ENCODE results near the gene TMEM132C.

The TMEM132C gene

GRCh38 chr12:128467882-128468281, 200.9 kb downstream of the TMEM132C start:
- no peaks in the 10 kb centered on the region for H3K4me1 ChIP-seq (ENCODE audit: insufficient read depth, poor library complexity, severe bottlenecking)
- no peaks in the 10 kb centered on the region for H3K36me3 ChIP-seq (ENCODE audit: low read depth)
- no peak for TF ChIP-seq CTCF (IDR thresholded peaks at IDR 0.05; ENCODE audit: poor library complexity, severe bottlenecking)
- H3K27ac ChIP-seq (ENCODE audit: poor library complexity, severe bottlenecking), result no peak overlapping the region
- no peak overlapping the region for H3K4me3 ChIP-seq (ENCODE audit: severe bottlenecking)
- no peaks in the 10 kb centered on the region for H3K9me3 ChIP-seq (ENCODE audit: severe bottlenecking)
- ATAC-seq (ENCODE audit: low read depth) (no peak), DNase-seq (ENCODE audit: low spot score) (no peak)
- no peaks in the 10 kb centered on the region for H3K27me3 ChIP-seq (ENCODE audit: insufficient read depth, poor library complexity, severe bottlenecking)

- TF ChIP-seq CTCF (IDR thresholded peaks at IDR 0.05; ENCODE audit: poor library complexity, severe bottlenecking), result no peak
Observed at GRCh38 chr12:128468926-128469325, 202.0 kb downstream of the TMEM132C start.

GRCh38 chr12:128471491-128471890, 204.5 kb downstream of the TMEM132C start:
- no peak for ATAC-seq (ENCODE audit: low read depth)
- Histone ChIP-seq H3K36me3 (ENCODE audit: low read depth) (no peaks in the 10 kb centered on the region), H3K4me3 (ENCODE audit: severe bottlenecking) (no peak overlapping the region), H3K9me3 (ENCODE audit: severe bottlenecking) (no peaks in the 10 kb centered on the region), H3K4me1 (ENCODE audit: insufficient read depth, poor library complexity, severe bottlenecking) (no peaks in the 10 kb centered on the region), H3K27ac (ENCODE audit: poor library complexity, severe bottlenecking) (no peak overlapping the region), H3K27me3 (ENCODE audit: insufficient read depth, poor library complexity, severe bottlenecking) (no peaks in the 10 kb centered on the region)
- DNase-seq (ENCODE audit: low spot score), result no peak
- no peak for TF ChIP-seq CTCF (IDR thresholded peaks at IDR 0.05; ENCODE audit: poor library complexity, severe bottlenecking)

More at GRCh38 chr12:128468926-128469325, 202.0 kb downstream of the TMEM132C start:
- ATAC-seq (ENCODE audit: low read depth), result no peak
- no peaks in the 10 kb centered on the region for H3K4me1 ChIP-seq (ENCODE audit: insufficient read depth, poor library complexity, severe bottlenecking)
- H3K9me3 ChIP-seq (ENCODE audit: severe bottlenecking), result no peaks in the 10 kb centered on the region
- no peaks in the 10 kb centered on the region for H3K27me3 ChIP-seq (ENCODE audit: insufficient read depth, poor library complexity, severe bottlenecking)
- H3K4me3 ChIP-seq (ENCODE audit: severe bottlenecking), result no peak overlapping the region
- DNase-seq (ENCODE audit: low spot score), result no peak
- no peak overlapping the region for H3K27ac ChIP-seq (ENCODE audit: poor library complexity, severe bottlenecking)
- no peaks in the 10 kb centered on the region for H3K36me3 ChIP-seq (ENCODE audit: low read depth)

GRCh38 chr12:128474916-128475315, 207.9 kb downstream of the TMEM132C start:
- Histone ChIP-seq H3K27me3 (ENCODE audit: insufficient read depth, poor library complexity, severe bottlenecking) (no peaks in the 10 kb centered on the region), H3K4me1 (ENCODE audit: insufficient read depth, poor library complexity, severe bottlenecking) (no peaks in the 10 kb centered on the region), H3K9me3 (ENCODE audit: severe bottlenecking) (peaks cover 3% of the 10 kb centered on the region), H3K36me3 (ENCODE audit: low read depth) (no peaks in the 10 kb centered on the region), H3K27ac (ENCODE audit: poor library complexity, severe bottlenecking) (no peak overlapping the region), H3K4me3 (ENCODE audit: severe bottlenecking) (no peak overlapping the region)
- ATAC-seq (ENCODE audit: low read depth), result no peak
- no peak for DNase-seq (ENCODE audit: low spot score)
- TF ChIP-seq CTCF (IDR thresholded peaks at IDR 0.05; ENCODE audit: poor library complexity, severe bottlenecking), result no peak

GRCh38 chr12:128476266-128476665, 209.3 kb downstream of the TMEM132C start:
- no peak for TF ChIP-seq CTCF (IDR thresholded peaks at IDR 0.05; ENCODE audit: poor library complexity, severe bottlenecking)
- no peaks in the 10 kb centered on the region for H3K27me3 ChIP-seq (ENCODE audit: insufficient read depth, poor library complexity, severe bottlenecking)
- H3K27ac ChIP-seq (ENCODE audit: poor library complexity, severe bottlenecking), result no peak overlapping the region
- peaks cover 3% of the 10 kb centered on the region for H3K9me3 ChIP-seq (ENCODE audit: severe bottlenecking)
- no peak for DNase-seq (ENCODE audit: low spot score)
- no peaks in the 10 kb centered on the region for H3K4me1 ChIP-seq (ENCODE audit: insufficient read depth, poor library complexity, severe bottlenecking)
- H3K4me3 ChIP-seq (ENCODE audit: severe bottlenecking), result no peak overlapping the region
- H3K36me3 ChIP-seq (ENCODE audit: low read depth), result no peaks in the 10 kb centered on the region
- ATAC-seq (ENCODE audit: low read depth), result no peak

Measured in RWPE2 (cell line).